ENCODE data around the gene PROSER3.
A peak's percentile ranks its signal among the peaks of the same experiment; 100 is the strongest.

Gene PROSER3

DNA sequence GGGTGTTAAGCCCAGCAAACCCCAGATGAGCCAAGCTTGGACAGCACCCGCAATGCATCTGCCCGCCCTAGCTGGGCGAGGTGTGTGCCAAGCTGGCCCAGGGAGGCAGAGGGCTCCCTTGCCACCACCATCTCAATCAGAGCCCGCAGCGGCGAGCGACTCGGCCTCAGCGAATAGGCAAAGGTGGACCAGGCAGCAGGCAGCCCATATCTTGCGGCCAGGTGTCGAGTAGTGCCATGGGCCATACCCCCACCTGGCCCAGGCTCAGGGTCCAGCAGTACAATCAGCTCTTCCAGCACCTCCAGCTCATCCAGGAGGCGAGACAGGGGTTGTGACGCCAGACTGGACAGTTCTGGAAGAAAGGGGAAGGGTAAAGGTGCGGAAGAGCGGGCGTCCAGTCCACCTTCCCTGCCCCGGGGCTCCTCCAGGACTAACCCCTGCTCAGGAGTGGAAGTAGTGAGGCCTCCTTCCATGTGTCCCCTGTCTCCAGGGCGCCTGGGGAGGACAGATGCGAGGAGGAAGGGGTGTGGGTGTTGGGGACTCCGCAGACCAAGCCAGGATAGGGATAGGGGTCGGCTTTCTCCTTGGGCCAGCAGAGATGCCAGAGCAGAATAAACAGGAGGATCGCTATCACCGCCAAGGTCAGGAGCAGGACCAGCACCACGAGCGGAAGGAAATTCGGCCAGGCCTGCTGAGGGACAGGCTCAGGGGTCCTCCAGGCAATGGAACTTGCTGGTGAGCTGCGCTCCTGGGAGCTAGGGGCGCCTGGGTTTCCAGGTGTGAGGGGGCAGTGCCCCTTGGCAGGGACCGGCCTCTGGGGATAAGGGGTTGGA is 18.5 kb upstream of the PROSER3 start:
- no peak for DNase-seq

- DNase-seq: no peak
Observed at GRCh38 chr19:35740108-35740422, 17.9 kb upstream of the PROSER3 start.

- peak; percentile 100 for DNase-seq
Observed at GRCh38 chr19:35740423-35741202, 17.4 kb upstream of the PROSER3 start.

DNA sequence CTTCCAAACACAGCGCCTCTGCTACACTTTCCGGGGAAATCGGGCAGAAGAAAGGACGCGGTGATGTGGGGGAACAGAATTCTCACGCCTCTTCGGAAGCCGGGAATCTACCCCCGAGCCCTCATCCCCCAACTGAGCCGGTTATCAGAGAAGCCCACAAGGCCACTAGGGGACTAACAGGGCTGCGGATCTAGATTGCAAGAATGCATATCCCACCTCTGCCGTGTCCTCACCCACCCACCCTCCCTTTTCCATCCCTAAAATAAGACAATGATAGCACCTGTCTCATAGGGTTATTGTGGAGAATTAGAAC is 16.8 kb upstream of the PROSER3 start:
- no peak for DNase-seq

DNA sequence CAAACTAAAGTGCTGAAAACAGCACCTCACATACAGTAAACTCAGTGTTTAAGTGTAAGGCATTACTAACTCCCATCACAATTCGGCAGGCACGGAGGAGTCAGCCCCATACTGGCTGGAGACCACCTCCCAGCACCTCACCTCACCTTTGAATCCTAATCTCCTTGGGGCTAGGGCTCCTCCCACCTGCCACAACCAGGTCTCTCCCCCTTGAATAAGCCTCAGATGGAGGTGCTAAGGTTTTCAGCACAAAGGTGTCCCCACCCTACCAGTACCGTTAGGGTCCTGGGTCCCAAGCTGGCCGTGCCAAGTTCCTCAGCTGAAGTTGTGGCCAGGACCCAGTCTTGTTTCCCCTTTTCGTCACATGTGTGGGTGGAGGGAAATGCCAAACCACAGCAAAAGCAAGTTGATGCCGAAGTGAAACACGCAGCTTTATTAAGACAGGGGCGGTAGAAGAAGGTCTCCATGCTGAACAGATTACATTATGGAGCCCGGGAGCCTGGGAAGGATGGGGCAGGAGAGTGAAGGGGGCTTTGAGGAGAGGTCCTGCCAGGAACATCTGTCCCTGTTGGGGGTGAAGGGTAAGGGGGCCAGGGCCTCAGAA is 15.8 kb upstream of the PROSER3 start, which contains the start of gene IGFLR1:
Gene IGFLR1, minus strand, starts transcription at position 332 of the 604 bp plus-strand sequence. CDS start 1,272 bp downstream, outside the sequence.
- DNase-seq: no peak

GRCh38 chr19:35743640-35744429 is 14.1 kb upstream of the PROSER3 start:
- no peak for DNase-seq

DNA sequence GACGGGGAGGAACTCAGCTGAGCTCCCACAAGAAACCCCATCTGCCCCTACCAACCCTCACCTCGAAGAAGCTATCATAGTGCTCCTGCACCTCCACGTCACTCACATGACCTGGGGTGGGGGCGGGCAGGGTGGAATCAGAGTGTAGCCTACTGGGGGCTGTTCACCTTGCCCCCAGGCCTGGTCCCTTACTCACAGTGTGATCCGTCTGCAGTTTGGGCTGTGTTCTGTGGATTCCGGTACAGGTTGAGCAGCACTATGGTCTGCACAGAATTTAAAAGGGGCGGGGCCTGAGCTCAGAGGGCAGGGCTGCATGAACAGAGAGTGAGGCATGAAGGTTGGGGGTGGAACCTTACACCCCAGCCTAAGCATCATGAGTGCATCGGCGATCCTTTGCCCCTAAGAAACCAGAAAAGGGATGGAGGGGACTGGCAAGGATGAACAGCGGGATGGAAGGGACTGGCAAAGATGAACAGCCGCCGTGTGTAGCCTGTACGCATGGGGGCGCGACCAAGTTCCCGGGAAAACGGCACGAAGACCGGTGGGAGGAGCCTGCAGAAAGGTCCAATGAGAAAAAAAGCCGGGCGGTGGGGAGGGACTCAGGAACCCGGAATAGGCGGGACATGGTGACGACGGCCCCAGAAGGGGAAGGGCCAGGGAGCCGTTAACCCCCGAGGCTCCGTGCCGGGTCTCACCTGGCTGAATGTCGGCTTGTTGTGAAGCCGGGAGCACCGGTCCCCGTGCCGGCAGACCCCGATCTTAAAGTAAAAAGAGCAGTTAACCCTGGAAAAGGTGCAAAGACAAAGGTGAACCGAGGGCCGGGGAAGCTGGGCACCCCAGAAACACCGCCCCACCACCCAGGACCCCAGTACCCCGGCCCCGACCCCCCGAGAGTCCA is 13.3 kb upstream of the PROSER3 start:
- peak; percentile 100 for DNase-seq

GRCh38 chr19:35745328-35746086 is 12.5 kb upstream of the PROSER3 start, which contains the start of the genes PSENEN and U2AF1L4:
TSS of gene PSENEN (plus strand) at chr19:35745651. CDS start at chr19:35745931, 280 bp downstream.
TSS of gene U2AF1L4 (minus strand) at chr19:35745418. CDS start at chr19:35745391, 27 bp downstream.
- DNase-seq: peak; percentile 100

DNA sequence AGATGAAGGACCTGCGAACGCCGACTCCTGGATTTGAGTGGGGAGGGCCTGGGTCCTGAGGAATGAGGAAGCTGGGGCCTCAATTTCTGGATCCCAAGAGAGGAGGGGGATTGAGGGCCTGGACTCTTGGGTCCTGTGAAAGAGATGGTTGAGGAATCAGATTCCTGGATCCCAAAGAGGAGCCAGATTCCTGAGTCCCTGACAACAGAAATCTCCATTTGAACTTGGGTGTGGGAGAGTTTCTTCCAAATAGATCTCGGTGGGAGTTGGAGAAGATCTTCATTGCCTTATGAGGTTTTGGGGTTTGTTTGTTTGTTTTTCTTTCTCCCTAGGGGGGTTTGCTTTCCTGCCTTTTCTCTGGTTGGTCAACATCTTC is 11.9 kb upstream of the PROSER3 start:
- DNase-seq: no peak

GRCh38 chr19:35746531-35746930 is 11.4 kb upstream of the PROSER3 start:
- no peak for DNase-seq

- DNase-seq: peak; percentile 100
Observed at GRCh38 chr19:35748106-35749020, 9.6 kb upstream of the PROSER3 start, which contains the start of gene LIN37. TSS of gene LIN37 (plus strand) at chr19:35748576. CDS start at chr19:35748725, 149 bp downstream.

DNA sequence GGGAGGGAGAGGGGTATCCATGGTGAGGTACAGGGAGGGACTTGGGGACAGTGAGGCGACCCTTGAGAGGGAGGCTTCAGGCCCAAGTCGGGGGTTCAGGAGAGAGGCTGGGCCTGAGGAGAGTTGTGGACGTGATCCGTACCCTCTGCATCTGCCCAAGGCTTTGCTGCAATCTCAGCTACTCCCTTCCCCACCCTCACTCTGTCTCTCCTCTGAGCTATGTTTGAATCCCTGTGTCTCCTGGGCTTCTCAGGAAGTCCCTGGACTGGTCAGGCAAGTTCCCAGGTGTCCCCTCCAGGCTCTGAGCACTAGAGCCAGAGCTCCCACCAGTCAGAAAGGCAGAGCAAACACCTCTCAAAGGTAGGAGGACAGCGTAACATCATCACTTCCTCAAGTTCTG is 7.8 kb upstream of the PROSER3 start:
- DNase-seq: no peak

DNA sequence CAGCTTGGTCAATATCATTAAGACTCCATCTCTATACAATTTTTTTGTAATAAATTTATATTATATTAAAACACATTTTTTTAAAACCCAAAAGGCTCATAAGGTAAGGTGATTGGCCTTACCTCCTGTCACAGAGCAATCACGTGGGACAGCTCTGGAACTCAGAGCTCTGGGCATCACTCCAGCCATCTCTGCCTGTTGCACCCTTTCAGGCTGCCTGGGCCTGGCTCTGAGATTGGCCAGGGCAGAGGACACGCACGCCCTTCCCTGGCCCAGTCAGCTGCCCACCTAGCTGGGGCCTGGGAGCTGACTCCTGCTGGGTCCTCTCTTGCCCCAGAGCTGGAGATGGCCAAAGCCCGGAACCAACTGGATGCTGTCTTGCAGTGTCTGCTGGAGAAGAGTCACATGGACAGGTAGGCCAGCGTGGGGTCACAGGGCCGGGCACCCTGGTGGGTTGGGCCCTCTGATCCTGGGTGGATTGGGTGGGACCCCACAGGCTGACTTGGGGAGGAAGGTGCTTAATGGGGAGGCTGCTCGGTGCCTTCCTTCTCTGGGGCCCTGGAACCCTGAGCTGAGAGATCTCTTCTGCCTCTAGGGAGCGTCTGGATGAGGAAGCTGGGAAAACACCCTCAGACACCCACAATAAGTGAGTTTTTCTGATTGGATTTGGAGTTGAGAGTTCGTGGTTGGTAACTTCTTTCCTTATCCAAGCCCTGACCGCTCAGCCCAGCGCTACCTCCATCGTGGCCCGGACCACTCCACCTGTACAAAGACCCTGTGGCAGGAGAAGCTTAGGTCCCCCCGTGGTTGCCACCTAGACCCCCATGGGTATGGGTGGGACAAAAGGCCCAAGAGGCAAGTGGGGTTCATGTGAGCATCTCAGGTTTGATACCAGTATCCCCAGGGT is 5.9 kb upstream of the PROSER3 start:
- DNase-seq: no peak

- no peak for DNase-seq
Observed at GRCh38 chr19:35752746-35753350, 5.1 kb upstream of the PROSER3 start.

DNA sequence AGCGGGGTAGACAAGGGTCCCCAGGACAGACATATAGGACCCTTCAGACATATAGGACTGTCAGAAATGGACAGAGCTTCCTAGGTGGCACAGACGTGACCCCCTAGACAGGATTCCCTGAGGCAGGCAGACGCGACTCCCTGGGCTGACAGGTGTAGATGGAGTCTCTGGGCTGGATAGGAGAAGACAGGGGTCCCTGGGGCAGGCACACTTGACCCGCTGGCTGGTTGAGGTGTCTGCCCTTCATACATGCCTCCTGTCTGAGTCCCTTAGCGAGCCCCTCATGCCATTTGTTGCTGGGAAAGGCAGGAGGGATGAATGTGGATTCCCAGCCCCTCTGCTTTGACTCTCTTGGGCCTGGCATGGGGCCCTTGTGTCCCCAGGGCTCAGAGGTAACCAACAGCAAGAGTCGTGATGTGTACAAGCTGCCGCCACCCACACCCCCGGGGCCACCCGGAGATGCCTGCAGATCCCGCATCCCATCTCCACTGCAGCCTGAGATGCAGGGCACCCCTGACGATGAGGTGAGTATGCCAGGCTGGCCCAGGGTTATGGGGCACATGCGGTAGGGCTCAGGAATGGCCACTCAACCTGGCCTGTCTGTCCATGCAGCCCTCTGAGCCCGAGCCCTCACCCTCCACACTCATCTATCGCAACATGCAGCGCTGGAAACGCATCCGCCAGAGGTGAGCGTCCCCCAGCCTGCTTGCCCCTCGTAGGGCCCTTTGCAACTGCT is 4.2 kb upstream of the PROSER3 start:
- no peak for DNase-seq

- DNase-seq: no peak
Observed at GRCh38 chr19:35754370-35755130, 3.4 kb upstream of the PROSER3 start.

DNA sequence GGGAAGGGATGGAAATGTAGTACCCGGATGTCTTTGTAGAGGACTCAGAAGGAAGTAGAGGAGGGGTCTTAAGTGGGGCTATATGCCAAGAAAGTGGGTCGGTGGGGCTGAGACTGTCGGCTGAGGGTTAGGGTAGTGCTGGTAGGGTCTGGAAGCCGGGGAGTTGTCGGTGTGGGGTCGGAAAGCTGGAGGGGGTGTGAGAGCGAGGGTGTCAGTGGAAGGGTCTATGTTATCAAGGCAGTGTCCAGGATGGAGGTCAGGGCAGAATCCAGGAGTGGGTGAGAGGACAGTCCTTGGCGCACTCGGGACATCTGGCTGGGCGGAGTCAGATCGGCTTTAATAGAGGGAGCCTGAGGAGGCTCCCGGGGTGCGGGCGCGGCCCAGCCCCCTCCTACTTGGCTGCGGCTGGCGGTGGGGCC is 2.8 kb upstream of the PROSER3 start:
- no peak for DNase-seq
